Fibroblast of skin of left biceps (primary cell): ENCODE measurements around the gene CTSE.
A peak's percentile ranks its signal among the peaks of the same experiment; 100 is the strongest.

Experiments used
- DNase-seq, 2 experiments: peaks; one replicate each; pipeline ENCODE4 v3.0.0-alpha.2; 2013; ENCODE audit warnings: low read depth in 2 of 2

The CTSE gene

GRCh38 chr1:205971082-205971481 lies 52.6 kb downstream of the CTSE start:
- no peak for DNase-seq

GRCh38 chr1:205970486-205970885 lies 53.2 kb downstream of the CTSE start:
- no peak for DNase-seq

- DNase-seq = no peak
Measured at GRCh38 chr1:205969229-205969628, 54.5 kb downstream of the CTSE start.

- DNase-seq = no peak
Measured at GRCh38 chr1:205967554-205968335, 56.0 kb downstream of the CTSE start.

- no peak for DNase-seq
Measured at GRCh38 chr1:205965036-205965884, 58.4 kb downstream of the CTSE start.

GRCh38 chr1:205963352-205964155 lies 60.1 kb downstream of the CTSE start:
- DNase-seq = peak; percentile 24 to 39

- DNase-seq = no peak
Measured at GRCh38 chr1:205962821-205963221, 60.9 kb downstream of the CTSE start.

- DNase-seq = no peak
Measured at GRCh38 chr1:205961991-205962820, 61.5 kb downstream of the CTSE start.

GRCh38 chr1:205961405-205961804 lies 62.3 kb downstream of the CTSE start:
- no peak for DNase-seq

GRCh38 chr1:205959789-205960188 lies 63.9 kb downstream of the CTSE start:
- DNase-seq = no peak
